H9 (cell line): ENCODE measurements around the gene FAM240A. TPM values are rescaled to one million over a fixed set of nuclear protein-coding genes. Genes with fewer than 3 reads are reported as not detected.

Experiments used
- DNase-seq: peaks from one replicate; pipeline ENCODE4 v3.0.0-alpha.2; 2017
- H2AFZ ChIP-seq: one replicate; pipeline ENCODE4 v1.6.1; 2013; ENCODE audit warnings: mild to moderate bottlenecking, low read length, control low read depth, moderate library complexity
- H2AK5ac ChIP-seq: 2 replicates; pipeline ENCODE4 v1.6.1; 2013; ENCODE audit warnings: low read length, control low read depth, mixed read lengths; ENCODE audit not compliant: insufficient read length
- H2BK120ac ChIP-seq: one replicate; pipeline ENCODE4 v1.6.1; 2013; ENCODE audit warnings: low read depth, mild to moderate bottlenecking, low read length, control low read depth, inconsistent platforms; ENCODE audit not compliant: poor library complexity, severe bottlenecking
- H2BK12ac ChIP-seq: 2 replicates; pipeline ENCODE4 v1.6.1; 2013; ENCODE audit warnings: low read length, control low read depth, mixed read lengths, low read depth; ENCODE audit not compliant: insufficient read length
- H2BK15ac ChIP-seq: 2 replicates; pipeline ENCODE4 v1.6.1; 2013; ENCODE audit warnings: low read depth, low read length, control low read depth
- H2BK20ac ChIP-seq: one replicate; pipeline ENCODE4 v1.6.1; 2013; ENCODE audit warnings: low read depth, mild to moderate bottlenecking, low read length, control low read depth, inconsistent platforms; ENCODE audit not compliant: poor library complexity, severe bottlenecking
- H2BK5ac ChIP-seq: 2 replicates; pipeline ENCODE4 v1.6.1; 2013; ENCODE audit warnings: low read length, control low read depth, mixed read lengths; ENCODE audit not compliant: insufficient read length
- H3K14ac ChIP-seq: 2 replicates; pipeline ENCODE4 v1.6.1; 2013; ENCODE audit warnings: low read length, control low read depth; ENCODE audit not compliant: insufficient read depth
- H3K18ac ChIP-seq: 2 replicates; pipeline ENCODE4 v1.6.1; 2013; ENCODE audit warnings: low read depth, mild to moderate bottlenecking, mixed read lengths, low read length, control low read depth; ENCODE audit not compliant: insufficient read length
- H3K23ac ChIP-seq: 2 replicates; pipeline ENCODE4 v1.6.1; 2013; ENCODE audit warnings: low read length, control low read depth, mixed read lengths, low read depth; ENCODE audit not compliant: insufficient read length
- H3K23me2 ChIP-seq: 2 replicates; pipeline ENCODE4 v1.6.1; 2013; ENCODE audit warnings: low read depth, mild to moderate bottlenecking, mixed read lengths, low read length, control low read depth; ENCODE audit not compliant: insufficient read length, poor library complexity, severe bottlenecking
- H3K27ac ChIP-seq: 2 replicates; pipeline ENCODE4 v1.5.1; 2013; ENCODE audit warnings: low read length, control low read depth, mixed read lengths, low read depth; ENCODE audit not compliant: insufficient read length
- H3K27me3 ChIP-seq: 2 replicates; pipeline ENCODE4 v1.6.1; 2013; ENCODE audit warnings: low read length, control low read depth, inconsistent platforms; ENCODE audit not compliant: insufficient read depth
- H3K4ac ChIP-seq: 2 replicates; pipeline ENCODE4 v1.6.1; 2013; ENCODE audit warnings: low read depth, mild to moderate bottlenecking, control low read depth, inconsistent platforms, low read length, moderate library complexity
- H3K4me1 ChIP-seq: 2 replicates; pipeline ENCODE4 v1.6.1; 2013; ENCODE audit warnings: low read length, control low read depth, inconsistent platforms; ENCODE audit not compliant: insufficient read depth
- H3K4me2 ChIP-seq: 2 replicates; pipeline ENCODE4 v1.6.1; 2013; ENCODE audit warnings: low read length, control low read depth, mixed read lengths; ENCODE audit not compliant: insufficient read length, insufficient read depth
- H3K56ac ChIP-seq: 2 replicates; pipeline ENCODE4 v1.6.1; 2013; ENCODE audit warnings: low read depth, mild to moderate bottlenecking, mixed read lengths, low read length, control low read depth; ENCODE audit not compliant: insufficient read length
- H3K79me1 ChIP-seq: 2 replicates; pipeline ENCODE4 v1.6.1; 2013; ENCODE audit warnings: low read depth, mild to moderate bottlenecking, moderate library complexity, low read length, control low read depth, inconsistent platforms; ENCODE audit not compliant: insufficient read depth, poor library complexity, severe bottlenecking
- H3K79me2 ChIP-seq: 2 replicates; pipeline ENCODE4 v1.6.1; 2013; ENCODE audit warnings: low read length, control low read depth, inconsistent platforms; ENCODE audit not compliant: insufficient read depth
- H3K9ac ChIP-seq: 2 replicates; pipeline ENCODE4 v1.6.1; 2013; ENCODE audit warnings: low read length, control low read depth, mixed read lengths; ENCODE audit not compliant: insufficient read length; ENCODE audit errors: extremely low read depth
- H3K9me3 ChIP-seq: one replicate; pipeline ENCODE4 v1.6.1; 2013; ENCODE audit warnings: low read depth, low read length, inconsistent platforms; ENCODE audit not compliant: control insufficient read depth
- H3T11ph ChIP-seq: one replicate; pipeline ENCODE4 v1.6.1; 2013; ENCODE audit warnings: mild to moderate bottlenecking, low read length, control low read depth, inconsistent platforms
- H4K20me1 ChIP-seq: one replicate; pipeline ENCODE4 v1.6.1; 2013; ENCODE audit not compliant: control insufficient read depth, insufficient read length, insufficient read depth
- H4K5ac ChIP-seq: 2 replicates; pipeline ENCODE4 v1.6.1; 2013; ENCODE audit warnings: low read depth, mild to moderate bottlenecking, mixed read lengths, low read length, control low read depth; ENCODE audit not compliant: insufficient read length
- H4K8ac ChIP-seq: replicated peaks from 2 replicates; pipeline ENCODE4 v1.6.1; 2013; ENCODE audit warnings: low read length, control low read depth, mixed read lengths, low read depth; ENCODE audit not compliant: insufficient read length
- H4K91ac ChIP-seq: 2 replicates; pipeline ENCODE4 v1.6.1; 2013; ENCODE audit warnings: low read depth, mild to moderate bottlenecking, moderate library complexity, mixed read lengths, low read length, control low read depth; ENCODE audit not compliant: insufficient read length
- H3K27ac Mint-ChIP-seq, 3 experiments: 2 replicates in 2 of 3; 3 replicates in 1 of 3; pipeline ENCODE4 v1.8.0; 2020 to 2021; ENCODE audit warnings: mixed read lengths in 3 of 3, mild to moderate bottlenecking in 1 of 3, moderate library complexity in 1 of 3
- H3K27me3 Mint-ChIP-seq: 2 replicates; pipeline ENCODE4 v1.8.0; 2021; ENCODE audit warnings: low read depth, mild to moderate bottlenecking, moderate library complexity, mixed read lengths
- H3K36me3 Mint-ChIP-seq, 3 experiments: 2 replicates in 2 of 3; 3 replicates in 1 of 3; pipeline ENCODE4 v1.8.0; 2020 to 2021; ENCODE audit warnings: low read depth in 3 of 3, mixed read lengths in 3 of 3; ENCODE audit not compliant: insufficient read depth in 1 of 3
- H3K4me1 Mint-ChIP-seq, 2 experiments: 2 replicates each; pipeline ENCODE4 v1.8.0; 2020; ENCODE audit warnings: mixed read lengths in 2 of 2
- H3K4me3 Mint-ChIP-seq, 2 experiments: 2 replicates in 1 of 2; 3 replicates in 1 of 2; pipeline ENCODE4 v1.8.0; 2020 to 2021; ENCODE audit warnings: mild to moderate bottlenecking in 2 of 2, mixed read lengths in 2 of 2, moderate library complexity in 1 of 2
- H3K9me3 Mint-ChIP-seq, 2 experiments: 2 replicates in 1 of 2; 3 replicates in 1 of 2; pipeline ENCODE4 v1.8.0; 2020; ENCODE audit warnings: mild to moderate bottlenecking in 2 of 2, mixed read lengths in 2 of 2, moderate library complexity in 1 of 2
- CTCF ChIP-seq: fragments of 200-600 bp; sonication (generic); conservative IDR thresholded peaks from 3 replicates; pipeline ENCODE4 v1.8.0; 2021; ENCODE audit warnings: antibody characterized with exemption, mild to moderate bottlenecking
- WGBS: extraction: QIAGEN DNeasy Blood & Tissue Kit; methylation state at CpG from one replicate; pipeline ENCODE4 v1.1.7; 2013; ENCODE audit warnings: missing lambda C conversion rate, low lambda C conversion rate, mixed read lengths; ENCODE audit not compliant: insufficient read length; ENCODE audit errors: extremely low coverage; 5-methylcytosine and 5-hydroxymethylcytosine counted together
- total RNA-seq: library from RNA; stranded (reverse); gene quantifications from 2 replicates; pipeline ENCODE4 v1.2.1, GENCODE V29; 2021

FAM240A gene
- total RNA-seq, 1 experiment from 2014 or later: 0.11 TPM

GRCh38 chr3:46673151-46674030, 61.1 kb downstream of the FAM240A start:
- Histone ChIP-seq H3K23me2 (no peaks in the 10 kb centered on the region), H3K79me1 (no peaks in the 10 kb centered on the region), H3K9ac (no peak overlapping the region), H3T11ph (no peak overlapping the region), H4K5ac (no peak overlapping the region), H2BK20ac (no peak overlapping the region), H4K8ac (no peak overlapping the region), H3K9me3 (no peaks in the 10 kb centered on the region), H4K20me1 (no peaks in the 10 kb centered on the region), H3K56ac (no peak overlapping the region), H3K4me2 (no peak overlapping the region), H2AFZ (no peak overlapping the region), H4K91ac (no peak overlapping the region), H3K4ac (no peak overlapping the region), H2BK15ac (no peak overlapping the region), H3K18ac (no peak overlapping the region), H3K23ac (no peak overlapping the region), H3K79me2 (no peaks in the 10 kb centered on the region), H3K4me1 (no peaks in the 10 kb centered on the region), H2BK120ac (no peak overlapping the region), H2BK12ac (no peak overlapping the region), H2AK5ac (no peak overlapping the region), H3K27ac (no peak overlapping the region), H3K14ac (no peak overlapping the region), H2BK5ac (no peak overlapping the region), H3K27me3 (no peaks in the 10 kb centered on the region)
- Mint-ChIP-seq H3K36me3 (peaks cover 0 to 8% (median 0%) of the 10 kb centered on the region in 3 experiments; a peak in 2 of 7 replicates), H3K27me3 (no peaks in the 10 kb centered on the region; the same call in none of the 2 replicates), H3K27ac (peak overlapping the region in 2 of 3 experiments; percentile 28 to 70; a peak in 1 of 7 replicates), H3K4me1 (peaks cover 3 to 11% of the 10 kb centered on the region in 2 experiments), H3K4me3 (no peak overlapping the region), H3K9me3 (no peaks in the 10 kb centered on the region)
- no CpG with 5 or more reads among the region's 10 CpGs for WGBS
- no peak for TF ChIP-seq CTCF
- no peak for DNase-seq
